HuH-7.5 (cell line): Measurements from ENCODE around the gene PCBP3.
"Not testable (repeated sequence)": the region's sequence is repeated elsewhere in the genome, so short reads cannot be mapped to it uniquely, and the experiment has no call there.

ENCODE experiments used
- DNase-seq: peaks from one replicate; pipeline ENCODE4 v3.0.0; 2011; ENCODE audit warnings: low spot score

Gene PCBP3

GRCh38 chr21:45678790-45679189, 35.3 kb downstream of the PCBP3 start:
- not testable (repeated sequence) for DNase-seq

GRCh38 chr21:45680215-45680614, 36.7 kb downstream of the PCBP3 start:
- no peak for DNase-seq

- DNase-seq = no peak
Observed at GRCh38 chr21:45695086-45695485, 51.6 kb downstream of the PCBP3 start.

GRCh38 chr21:45698493-45699184, 55.1 kb downstream of the PCBP3 start:
- no peak for DNase-seq

- DNase-seq = no peak
Observed at GRCh38 chr21:45699251-45699942, 55.9 kb downstream of the PCBP3 start.

GRCh38 chr21:45699966-45700365, 56.4 kb downstream of the PCBP3 start:
- DNase-seq = no peak

GRCh38 chr21:45700461-45700860, 56.9 kb downstream of the PCBP3 start:
- no peak for DNase-seq

GRCh38 chr21:45704311-45705108, 61.0 kb downstream of the PCBP3 start:
- DNase-seq = no peak

- no peak for DNase-seq
Observed at GRCh38 chr21:45706299-45706698, 62.8 kb downstream of the PCBP3 start.

GRCh38 chr21:45709173-45709572, 65.6 kb downstream of the PCBP3 start:
- DNase-seq = no peak

GRCh38 chr21:45709696-45710268, 66.3 kb downstream of the PCBP3 start:
- no peak for DNase-seq

GRCh38 chr21:45710306-45710705, 66.8 kb downstream of the PCBP3 start:
- not testable (repeated sequence) for DNase-seq

- no peak for DNase-seq
Observed at GRCh38 chr21:45713613-45714012, 70.1 kb downstream of the PCBP3 start.

GRCh38 chr21:45715441-45715840, 71.9 kb downstream of the PCBP3 start:
- DNase-seq = no peak

- no peak for DNase-seq
Observed at GRCh38 chr21:45718413-45718812, 74.9 kb downstream of the PCBP3 start.

GRCh38 chr21:45719177-45719802, 75.8 kb downstream of the PCBP3 start:
- DNase-seq = no peak

GRCh38 chr21:45720204-45720603, 76.7 kb downstream of the PCBP3 start:
- not testable (repeated sequence) for DNase-seq

GRCh38 chr21:45721671-45722070, 78.1 kb downstream of the PCBP3 start:
- DNase-seq = no peak

GRCh38 chr21:45723049-45723958, 79.8 kb downstream of the PCBP3 start:
- DNase-seq = no peak

GRCh38 chr21:45724345-45724961, 80.9 kb downstream of the PCBP3 start:
- no peak for DNase-seq
